Adrenal gland (tissue), 12 donors: ENCODE measurements around the gene BTNL8. TPM values are rescaled to one million over a fixed set of nuclear protein-coding genes. Genes with fewer than 3 reads are reported as not detected.

Experiments used
- DNase-seq, 7 donors: peaks; one replicate each; pipeline ENCODE4 v3.0.0-alpha.2; 2019 to 2020
- H3K27ac ChIP-seq, 5 donors: fragments of 200-600 bp; sonication (generic) in 4 of 5; 1 replicate in 3 of 5; 2 replicates in 2 of 5; pipeline versions ENCODE4 v1.5.1 to v1.8.0; 2016 to 2020; ENCODE audit warnings: mild to moderate bottlenecking in 1 of 5
- H3K27me3 ChIP-seq: fragments of 200-600 bp; 2 replicates; pipeline ENCODE4 v1.8.0; 2021
- H3K36me3 ChIP-seq, 2 donors: fragments of 200-600 bp; replicated peaks in 1 of 2; 1 replicate in 1 of 2; 2 replicates in 1 of 2; pipeline versions ENCODE4 v1.5.1 to v1.8.0; 2018 to 2022
- H3K4me1 ChIP-seq, 2 donors: fragments of 200-600 bp; replicated peaks in 1 of 2; 1 replicate in 1 of 2; 2 replicates in 1 of 2; pipeline versions ENCODE4 v1.5.1 to v1.8.0; 2018 to 2021
- H3K4me3 ChIP-seq, 4 donors: fragments of 200-600 bp; sonication (generic) in 3 of 4; one replicate each; pipeline ENCODE4 v1.5.1; 2016 to 2018
- H3K9me3 ChIP-seq, 3 donors: fragments of 200-600 bp; sonication (generic) in 1 of 3; replicated peaks in 1 of 3; 1 replicate in 2 of 3; 2 replicates in 1 of 3; pipeline versions ENCODE4 v1.5.1 to v1.8.0; 2016 to 2021
- POLR2A ChIP-seq, 2 donors: fragments of 450-650 bp; IDR thresholded peaks; one replicate each; pipeline ENCODE4 v1.6.1; 2017; ENCODE audit warnings: antibody characterized with exemption in 2 of 2, mild to moderate bottlenecking in 2 of 2, moderate library complexity in 1 of 2
- whole genome bisulfite sequencing, 4 donors: extraction: QIAGEN DNeasy Blood & Tissue Kit in 2 of 4; methylation state at CpG; one replicate each; pipeline versions ENCODE4 v1.1.5 to v1.1.7; 2013 to 2017; 5-methylcytosine and 5-hydroxymethylcytosine counted together
- intact Hi-C, 2 donors: fragments of 100-400 bp; cut with DNase I; formaldehyde crosslinking; loops; one replicate each; pipeline versions ENCODE4 v1.14.1 to v1.15.0; 2022 to 2023
- polyA plus RNA-seq, 3 donors: library from polyadenylated mRNA; stranded (reverse); fragments of 200-250 nt in 2 of 3; fragments of 350-450 nt in 1 of 3; fragmentation: Illumina TruSeq in 1 of 3; extraction: RNeasy Lipid Tissue Mini Kit (QIAGEN cat#74804) in 1 of 3; gene quantifications; one replicate each; pipeline ENCODE4 v1.2.3, GENCODE V29; 2013 to 2014
- total RNA-seq, 9 donors: library from RNA; depleted of rRNA in 4 of 9; stranded (reverse); fragments of >200 nt in 4 of 9; fragments of 120-200 nt in 1 of 9; fragmentation: NEBNext Ultra II Directional in 1 of 9; extraction: Animal tissue kit (Norgen Biotek cat#: 25700) in 1 of 9; gene quantifications; one replicate each; pipeline versions ENCODE4 v1.1.0 to v1.2.4, GENCODE V29; 2013 to 2023
- TF ChIP-seq, protein P1 (sequence below), 6 experiments: fragments of 450-650 bp in 4 of 6; fragments of 200-600 bp in 2 of 6; sonication (generic) in 1 of 6; IDR thresholded peaks; 1 replicate in 5 of 6; 2 replicates in 1 of 6; pipeline versions ENCODE4 v1.5.1 to v1.8.0; 2016 to 2021; ENCODE audit warnings: antibody characterized with exemption in 6 of 6, mild to moderate bottlenecking in 2 of 6, moderate library complexity in 1 of 6
- donor health status: healthy with polysubstance abuse.
- donor health status: Bipolar disorder and iron deficiency.
- donor health status: DM: yes; HTN: yes; CAD: no.
- donor health status: DM: no; HTN: no; CAD: no.
- donor health status: DM: no; HTN: no; CAD: no.
- donor health status: DM: yes; HTN: yes; CAD: no.

Gene BTNL8
- total and polyA plus RNA-seq, 12 donors: 0.07 to 1.9 (median 0.64) TPM; not detected in 4

DNA sequence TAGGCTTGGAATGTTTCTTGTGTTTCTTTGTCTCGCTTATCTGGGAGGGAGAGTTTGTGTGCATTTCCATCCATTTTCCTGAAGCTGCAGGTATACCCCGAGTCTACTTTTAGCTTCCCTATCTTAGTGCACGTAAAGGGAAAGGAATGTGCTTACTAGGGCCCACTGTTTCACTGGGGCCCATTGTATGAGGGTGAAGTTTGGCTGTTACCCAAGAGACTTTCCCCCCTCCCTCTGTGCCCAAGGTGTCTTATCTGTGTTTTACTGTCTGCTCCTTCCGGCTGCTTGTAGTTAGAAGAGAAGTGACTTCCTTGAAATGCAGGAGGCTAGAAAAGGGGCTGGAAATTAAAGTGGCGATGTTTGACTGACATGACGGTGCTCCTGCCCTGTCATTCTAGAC is 77.6 kb downstream of the BTNL8 start:
- H3K27ac ChIP-seq: no peak overlapping the region
- H3K4me3 ChIP-seq: no peak overlapping the region
- H3K4me1 ChIP-seq: no peaks in the 10 kb centered on the region
- peaks cover 7% of the 10 kb centered on the region for H3K27me3 ChIP-seq
- no peaks in the 10 kb centered on the region for H3K36me3 ChIP-seq
- TF ChIP-seq POLR2A (IDR thresholded peaks at IDR 0.05): no peak
- TF ChIP-seq, protein P1, sequence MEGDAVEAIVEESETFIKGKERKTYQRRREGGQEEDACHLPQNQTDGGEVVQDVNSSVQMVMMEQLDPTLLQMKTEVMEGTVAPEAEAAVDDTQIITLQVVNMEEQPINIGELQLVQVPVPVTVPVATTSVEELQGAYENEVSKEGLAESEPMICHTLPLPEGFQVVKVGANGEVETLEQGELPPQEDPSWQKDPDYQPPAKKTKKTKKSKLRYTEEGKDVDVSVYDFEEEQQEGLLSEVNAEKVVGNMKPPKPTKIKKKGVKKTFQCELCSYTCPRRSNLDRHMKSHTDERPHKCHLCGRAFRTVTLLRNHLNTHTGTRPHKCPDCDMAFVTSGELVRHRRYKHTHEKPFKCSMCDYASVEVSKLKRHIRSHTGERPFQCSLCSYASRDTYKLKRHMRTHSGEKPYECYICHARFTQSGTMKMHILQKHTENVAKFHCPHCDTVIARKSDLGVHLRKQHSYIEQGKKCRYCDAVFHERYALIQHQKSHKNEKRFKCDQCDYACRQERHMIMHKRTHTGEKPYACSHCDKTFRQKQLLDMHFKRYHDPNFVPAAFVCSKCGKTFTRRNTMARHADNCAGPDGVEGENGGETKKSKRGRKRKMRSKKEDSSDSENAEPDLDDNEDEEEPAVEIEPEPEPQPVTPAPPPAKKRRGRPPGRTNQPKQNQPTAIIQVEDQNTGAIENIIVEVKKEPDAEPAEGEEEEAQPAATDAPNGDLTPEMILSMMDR (IDR thresholded peaks at IDR 0.05): no peak
- H3K9me3 ChIP-seq: no peaks in the 10 kb centered on the region
- intact Hi-C loops: no loop called here
- peak in 1 of 7 donors; percentile 55 for DNase-seq
- 67 to 77% (median 72%) methylated on average over 6 of the region's 6 CpGs for WGBS, 4 donors

GRCh38 chr5:180977852-180978251 is 78.9 kb downstream of the BTNL8 start:
- no peak for DNase-seq
- WGBS, 4 donors: 25 to 70% (median 65%) methylated on average over 1 of the region's 1 CpG
- Histone ChIP-seq H3K27ac (no peak overlapping the region), H3K9me3 (no peaks in the 10 kb centered on the region), H3K4me3 (no peak overlapping the region), H3K4me1 (no peaks in the 10 kb centered on the region), H3K36me3 (no peaks in the 10 kb centered on the region), H3K27me3 (peaks cover 13% of the 10 kb centered on the region)
- TF ChIP-seq POLR2A (IDR thresholded peaks at IDR 0.05): no peak
- TF ChIP-seq, protein P1 (IDR thresholded peaks at IDR 0.05): no peak
- intact Hi-C loops: no loop called here

DNA sequence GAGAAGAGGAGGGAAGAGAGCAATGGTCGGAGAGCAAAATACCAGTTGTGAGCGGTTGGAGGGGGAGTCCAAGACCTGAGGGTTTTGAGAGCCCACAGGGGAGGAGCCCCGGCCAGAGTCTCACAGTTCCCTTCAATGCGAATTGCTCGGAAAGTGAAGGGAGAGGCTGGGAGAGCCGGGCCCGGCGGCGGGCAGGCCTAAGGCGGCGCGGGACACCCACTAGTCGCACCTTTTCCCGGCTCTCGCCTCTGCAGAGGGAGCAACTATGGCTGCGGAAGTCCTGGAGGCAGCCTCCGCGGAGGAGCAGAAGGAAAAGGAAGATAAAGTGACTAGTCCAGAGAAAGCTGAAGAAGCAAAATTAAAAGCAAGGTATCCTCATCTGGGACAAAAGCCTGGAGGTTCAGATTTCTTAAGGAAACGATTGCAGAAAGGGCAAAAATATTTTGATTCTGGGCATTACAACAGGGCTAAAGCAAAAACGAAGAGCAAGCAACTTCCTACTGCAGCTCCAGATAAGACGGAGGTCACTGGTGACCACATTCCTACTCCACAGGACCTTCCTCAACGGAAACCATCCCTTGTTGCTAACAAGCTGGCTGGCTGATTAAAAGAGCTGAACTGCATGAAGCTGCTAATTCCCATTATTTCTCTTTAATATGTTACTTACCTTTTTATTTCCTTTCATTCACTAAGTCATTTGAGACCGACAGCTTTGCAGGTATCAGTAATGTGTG is 83.2 kb downstream of the BTNL8 start:
- no peaks in the 10 kb centered on the region for H3K4me1 ChIP-seq
- 53 to 63% (median 62%) methylated on average over 22 to 23 of the region's 23 CpGs for WGBS, 4 donors
- peaks cover 13% of the 10 kb centered on the region for H3K27me3 ChIP-seq
- no peaks in the 10 kb centered on the region for H3K36me3 ChIP-seq
- no peak overlapping the region for H3K4me3 ChIP-seq
- H3K27ac ChIP-seq: no peak overlapping the region
- H3K9me3 ChIP-seq: no peaks in the 10 kb centered on the region
- intact Hi-C loops: no loop called here
- DNase-seq: no peak
- TF ChIP-seq, protein P1 (IDR thresholded peaks at IDR 0.05): no peak
- no peak for TF ChIP-seq POLR2A (IDR thresholded peaks at IDR 0.05)

DNA sequence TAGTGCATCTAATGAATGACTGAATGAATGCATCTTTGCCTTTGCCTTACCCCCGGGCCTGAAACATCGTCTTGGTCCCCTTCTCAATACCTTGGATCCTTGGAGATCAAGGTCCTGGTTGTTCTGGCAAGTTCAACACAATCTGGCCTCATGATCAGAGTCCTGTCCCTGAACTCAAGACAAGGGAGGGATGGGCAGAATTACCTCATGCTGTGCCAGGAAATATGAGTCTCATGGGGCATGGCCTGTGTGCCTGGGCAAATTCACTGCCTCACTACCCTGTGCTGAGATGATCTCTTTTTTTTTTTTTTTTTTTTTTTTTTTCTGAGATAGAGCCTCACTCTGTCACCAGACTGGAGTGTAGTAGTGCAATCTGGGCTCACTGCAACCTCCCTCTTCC is 89.1 kb downstream of the BTNL8 start:
- H3K4me1 ChIP-seq: no peaks in the 10 kb centered on the region
- DNase-seq: no peak
- H3K4me3 ChIP-seq: no peak overlapping the region
- no peak overlapping the region for H3K27ac ChIP-seq
- no peak for TF ChIP-seq POLR2A (IDR thresholded peaks at IDR 0.05)
- TF ChIP-seq, protein P1 (IDR thresholded peaks at IDR 0.05): no peak
- intact Hi-C loops: no loop called here
- 21 to 59% (median 49%) methylated on average over 2 of the region's 2 CpGs for WGBS, 4 donors
- H3K9me3 ChIP-seq: no peaks in the 10 kb centered on the region
- no peaks in the 10 kb centered on the region for H3K27me3 ChIP-seq
- H3K36me3 ChIP-seq: no peaks in the 10 kb centered on the region
